ENCODE results near the gene TBC1D16.

The TBC1D16 gene

GRCh38 chr17:79938336-79939093 is 97.2 kb downstream of the TBC1D16 start:
- TF ChIP-seq CTCF (IDR thresholded peaks at IDR 0.05; ENCODE audit: insufficient read depth, low read length, poor library complexity, severe bottlenecking): no peak
- Histone ChIP-seq H3K36me3 (ENCODE audit: control insufficient read depth, insufficient read depth, low read length) (no peaks in the 10 kb centered on the region), H3K27me3 (replicated peaks; ENCODE audit: control insufficient read depth, insufficient read depth, low read length) (no peaks in the 10 kb centered on the region; the same call in 1 of the 2 replicates), H3K4me3 (replicated peaks; ENCODE audit: low read depth, low read length) (no peak overlapping the region)
- DNase-seq (ENCODE audit: extremely low read depth, insufficient read length): no peak

GRCh38 chr17:79937391-79938335 is 98.0 kb downstream of the TBC1D16 start:
- Histone ChIP-seq H3K27me3 (replicated peaks; ENCODE audit: control insufficient read depth, insufficient read depth, low read length) (no peaks in the 10 kb centered on the region; the same call in 1 of the 2 replicates), H3K36me3 (ENCODE audit: control insufficient read depth, insufficient read depth, low read length) (no peaks in the 10 kb centered on the region), H3K4me3 (replicated peaks; ENCODE audit: low read depth, low read length) (no peak overlapping the region)
- TF ChIP-seq CTCF (IDR thresholded peaks at IDR 0.05; ENCODE audit: insufficient read depth, low read length, poor library complexity, severe bottlenecking): no peak
- no peak for DNase-seq (ENCODE audit: extremely low read depth, insufficient read length)

- Histone ChIP-seq H3K4me3 (replicated peaks; ENCODE audit: low read depth, low read length) (no peak overlapping the region), H3K36me3 (ENCODE audit: control insufficient read depth, insufficient read depth, low read length) (no peaks in the 10 kb centered on the region), H3K27me3 (replicated peaks; ENCODE audit: control insufficient read depth, insufficient read depth, low read length) (no peaks in the 10 kb centered on the region)
- DNase-seq (ENCODE audit: extremely low read depth, insufficient read length): no peak
- no peak for TF ChIP-seq CTCF (IDR thresholded peaks at IDR 0.05; ENCODE audit: insufficient read depth, low read length, poor library complexity, severe bottlenecking)
Observed at GRCh38 chr17:79936641-79937381, 98.9 kb downstream of the TBC1D16 start.

- H3K36me3 ChIP-seq (ENCODE audit: control insufficient read depth, insufficient read depth, low read length): no peaks in the 10 kb centered on the region
- no peak for TF ChIP-seq CTCF (IDR thresholded peaks at IDR 0.05; ENCODE audit: insufficient read depth, low read length, poor library complexity, severe bottlenecking)
- H3K4me3 ChIP-seq (replicated peaks; ENCODE audit: low read depth, low read length): no peak overlapping the region
- no peaks in the 10 kb centered on the region; the same call in 1 of the 2 replicates for H3K27me3 ChIP-seq (replicated peaks; ENCODE audit: control insufficient read depth, insufficient read depth, low read length)
- no peak for DNase-seq (ENCODE audit: extremely low read depth, insufficient read length)
Observed at GRCh38 chr17:79936050-79936449, 99.6 kb downstream of the TBC1D16 start.

DNA sequence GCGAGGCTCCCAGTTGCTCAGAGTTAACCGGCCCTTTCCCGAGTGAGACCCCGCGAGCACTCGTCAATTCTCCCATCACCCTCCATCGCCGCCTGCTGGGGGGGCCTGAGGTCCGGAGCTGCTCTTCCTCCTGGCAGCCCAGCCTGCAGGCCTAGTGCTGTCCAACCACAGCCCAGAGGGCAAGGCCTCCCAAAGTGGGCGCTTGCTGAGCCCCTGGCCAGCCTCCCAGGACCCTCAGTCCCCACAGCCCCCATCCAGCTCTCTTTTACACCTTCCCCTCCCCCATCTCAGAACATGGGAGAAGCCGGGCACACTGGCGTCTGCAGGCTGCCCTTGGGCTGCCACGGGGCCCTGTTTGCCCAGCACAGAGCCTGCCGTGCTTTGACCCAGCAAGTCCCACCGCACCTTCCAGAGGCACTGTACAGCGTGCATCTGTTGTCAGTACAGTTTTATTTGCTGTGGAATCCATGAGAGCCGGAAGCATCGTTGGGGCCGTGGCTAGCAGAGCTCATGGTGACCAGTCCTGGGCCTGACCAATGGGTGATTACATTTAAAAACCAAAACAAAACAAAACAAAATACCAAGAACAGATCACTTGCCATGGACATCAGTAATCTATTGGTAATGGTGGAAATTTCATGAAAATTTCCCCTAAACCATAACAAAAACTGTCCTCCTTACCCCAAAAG is 100.3 kb downstream of the TBC1D16 start:
- Histone ChIP-seq H3K36me3 (ENCODE audit: control insufficient read depth, insufficient read depth, low read length) (no peaks in the 10 kb centered on the region), H3K4me3 (replicated peaks; ENCODE audit: low read depth, low read length) (no peak overlapping the region), H3K27me3 (replicated peaks; ENCODE audit: control insufficient read depth, insufficient read depth, low read length) (no peaks in the 10 kb centered on the region; the same call in 1 of the 2 replicates)
- TF ChIP-seq CTCF (IDR thresholded peaks at IDR 0.05; ENCODE audit: insufficient read depth, low read length, poor library complexity, severe bottlenecking): no peak
- DNase-seq (ENCODE audit: extremely low read depth, insufficient read length): no peak
